ENCODE measurements around the gene PUM2. TPM values are rescaled to one million over a fixed set of nuclear protein-coding genes. Genes with fewer than 3 reads are reported as not detected.

The PUM2 gene
- 55.0 TPM for polyA plus RNA-seq (2013, experiment 1 of 2)
- polyA plus RNA-seq (2013, experiment 2 of 2): 51.8 TPM

- Histone ChIP-seq H3K9me3 (ENCODE audit: control insufficient read depth, low read length) (no peaks in the 10 kb centered on the region), H3K27ac (ENCODE audit: low read depth, low read length, severe bottlenecking) (peak within 1 kb of the TSS; percentile 97), H3K36me3 (ENCODE audit: control insufficient read depth, insufficient read depth, low read length) (peaks cover 13% of the 10 kb centered on the region), H3K4me3 (ENCODE audit: extremely low read depth, insufficient read depth, low read length, poor library complexity, severe bottlenecking) (peak within 1 kb of the TSS; percentile 68), H3K4me1 (ENCODE audit: control insufficient read depth, insufficient read depth, low read length, poor library complexity, severe bottlenecking) (peaks cover 37% of the 10 kb centered on the region)
- WGBS, 2 experiments (ENCODE audit: insufficient coverage in 2 of 2): 1% methylated on average over 45 to 55 of the region's 70 CpGs
Measured at GRCh38 chr2:20350753-20351554, at the start of gene PUM2. PUM2 (minus strand) TSS chr2:20350844; CDS start chr2:20327360, 23,484 bp downstream.

GRCh38 chr2:20400306-20400705 is 49.7 kb upstream of the PUM2 start:
- H3K4me1 ChIP-seq (ENCODE audit: control insufficient read depth, insufficient read depth, low read length, poor library complexity, severe bottlenecking): no peaks in the 10 kb centered on the region
- H3K9me3 ChIP-seq (ENCODE audit: control insufficient read depth, low read length): no peaks in the 10 kb centered on the region
- H3K4me3 ChIP-seq (ENCODE audit: extremely low read depth, insufficient read depth, low read length, poor library complexity, severe bottlenecking): no peak overlapping the region
- no peaks in the 10 kb centered on the region for H3K36me3 ChIP-seq (ENCODE audit: control insufficient read depth, insufficient read depth, low read length)
- no peak overlapping the region for H3K27ac ChIP-seq (ENCODE audit: low read depth, low read length, severe bottlenecking)
- 40% methylated on average over 1 of the region's 1 CpG; no CpG with 5 or more reads in 1 of the 2 experiments for WGBS, 2 experiments (ENCODE audit: insufficient coverage in 2 of 2)

GRCh38 chr2:20398956-20399567 is 48.4 kb upstream of the PUM2 start:
- no peaks in the 10 kb centered on the region for H3K9me3 ChIP-seq (ENCODE audit: control insufficient read depth, low read length)
- no peak overlapping the region for H3K4me3 ChIP-seq (ENCODE audit: extremely low read depth, insufficient read depth, low read length, poor library complexity, severe bottlenecking)
- H3K27ac ChIP-seq (ENCODE audit: low read depth, low read length, severe bottlenecking): no peak overlapping the region
- H3K36me3 ChIP-seq (ENCODE audit: control insufficient read depth, insufficient read depth, low read length): no peaks in the 10 kb centered on the region
- WGBS, 2 experiments (ENCODE audit: insufficient coverage in 2 of 2): 91 to 100% methylated on average over 1 to 5 of the region's 7 CpGs
- H3K4me1 ChIP-seq (ENCODE audit: control insufficient read depth, insufficient read depth, low read length, poor library complexity, severe bottlenecking): no peaks in the 10 kb centered on the region

GRCh38 chr2:20397811-20398447 is 47.3 kb upstream of the PUM2 start:
- no peaks in the 10 kb centered on the region for H3K4me1 ChIP-seq (ENCODE audit: control insufficient read depth, insufficient read depth, low read length, poor library complexity, severe bottlenecking)
- H3K36me3 ChIP-seq (ENCODE audit: control insufficient read depth, insufficient read depth, low read length): no peaks in the 10 kb centered on the region
- no peak overlapping the region for H3K4me3 ChIP-seq (ENCODE audit: extremely low read depth, insufficient read depth, low read length, poor library complexity, severe bottlenecking)
- no peak overlapping the region for H3K27ac ChIP-seq (ENCODE audit: low read depth, low read length, severe bottlenecking)
- WGBS, 2 experiments (ENCODE audit: insufficient coverage in 2 of 2): 83 to 93% methylated on average over 5 of the region's 5 CpGs
- no peaks in the 10 kb centered on the region for H3K9me3 ChIP-seq (ENCODE audit: control insufficient read depth, low read length)

- Histone ChIP-seq H3K27ac (ENCODE audit: low read depth, low read length, severe bottlenecking) (no peak overlapping the region), H3K9me3 (ENCODE audit: control insufficient read depth, low read length) (no peaks in the 10 kb centered on the region), H3K36me3 (ENCODE audit: control insufficient read depth, insufficient read depth, low read length) (no peaks in the 10 kb centered on the region), H3K4me1 (ENCODE audit: control insufficient read depth, insufficient read depth, low read length, poor library complexity, severe bottlenecking) (no peaks in the 10 kb centered on the region), H3K4me3 (ENCODE audit: extremely low read depth, insufficient read depth, low read length, poor library complexity, severe bottlenecking) (no peak overlapping the region)
- 90 to 95% methylated on average over 6 to 9 of the region's 9 CpGs for WGBS, 2 experiments (ENCODE audit: insufficient coverage in 2 of 2)
Measured at GRCh38 chr2:20396356-20397000, 45.8 kb upstream of the PUM2 start.

- H3K4me1 ChIP-seq (ENCODE audit: control insufficient read depth, insufficient read depth, low read length, poor library complexity, severe bottlenecking): no peaks in the 10 kb centered on the region
- H3K9me3 ChIP-seq (ENCODE audit: control insufficient read depth, low read length): no peaks in the 10 kb centered on the region
- H3K27ac ChIP-seq (ENCODE audit: low read depth, low read length, severe bottlenecking): no peak overlapping the region
- no peak overlapping the region for H3K4me3 ChIP-seq (ENCODE audit: extremely low read depth, insufficient read depth, low read length, poor library complexity, severe bottlenecking)
- no peaks in the 10 kb centered on the region for H3K36me3 ChIP-seq (ENCODE audit: control insufficient read depth, insufficient read depth, low read length)
- 97 to 100% methylated on average over 3 of the region's 4 CpGs for WGBS, 2 experiments (ENCODE audit: insufficient coverage in 2 of 2)
Measured at GRCh38 chr2:20393986-20394385, 43.3 kb upstream of the PUM2 start.

GRCh38 chr2:20391951-20392699 is 41.5 kb upstream of the PUM2 start:
- Histone ChIP-seq H3K9me3 (ENCODE audit: control insufficient read depth, low read length) (no peaks in the 10 kb centered on the region), H3K4me3 (ENCODE audit: extremely low read depth, insufficient read depth, low read length, poor library complexity, severe bottlenecking) (no peak overlapping the region), H3K4me1 (ENCODE audit: control insufficient read depth, insufficient read depth, low read length, poor library complexity, severe bottlenecking) (no peaks in the 10 kb centered on the region), H3K36me3 (ENCODE audit: control insufficient read depth, insufficient read depth, low read length) (no peaks in the 10 kb centered on the region), H3K27ac (ENCODE audit: low read depth, low read length, severe bottlenecking) (no peak overlapping the region)
- 86 to 93% methylated on average over 5 to 8 of the region's 8 CpGs for WGBS, 2 experiments (ENCODE audit: insufficient coverage in 2 of 2)

GRCh38 chr2:20390524-20391123 is 40.0 kb upstream of the PUM2 start:
- WGBS, 2 experiments (ENCODE audit: insufficient coverage in 2 of 2): 87 to 91% methylated on average over 5 to 7 of the region's 7 CpGs
- H3K4me3 ChIP-seq (ENCODE audit: extremely low read depth, insufficient read depth, low read length, poor library complexity, severe bottlenecking): no peak overlapping the region
- no peaks in the 10 kb centered on the region for H3K4me1 ChIP-seq (ENCODE audit: control insufficient read depth, insufficient read depth, low read length, poor library complexity, severe bottlenecking)
- H3K36me3 ChIP-seq (ENCODE audit: control insufficient read depth, insufficient read depth, low read length): no peaks in the 10 kb centered on the region
- H3K9me3 ChIP-seq (ENCODE audit: control insufficient read depth, low read length): no peaks in the 10 kb centered on the region
- H3K27ac ChIP-seq (ENCODE audit: low read depth, low read length, severe bottlenecking): no peak overlapping the region

- Histone ChIP-seq H3K36me3 (ENCODE audit: control insufficient read depth, insufficient read depth, low read length) (no peaks in the 10 kb centered on the region), H3K9me3 (ENCODE audit: control insufficient read depth, low read length) (no peaks in the 10 kb centered on the region), H3K27ac (ENCODE audit: low read depth, low read length, severe bottlenecking) (no peak overlapping the region), H3K4me3 (ENCODE audit: extremely low read depth, insufficient read depth, low read length, poor library complexity, severe bottlenecking) (no peak overlapping the region), H3K4me1 (ENCODE audit: control insufficient read depth, insufficient read depth, low read length, poor library complexity, severe bottlenecking) (no peaks in the 10 kb centered on the region)
- WGBS, 2 experiments (ENCODE audit: insufficient coverage in 2 of 2): 73 to 90% methylated on average over 1 to 2 of the region's 2 CpGs
Measured at GRCh38 chr2:20384953-20385352, 34.3 kb upstream of the PUM2 start.

Data from mesodermal cell (in vitro differentiated cells).